Eye (tissue), 1 donor: Measurements from ENCODE around the gene PPP2R5E.
"Not testable (repeated sequence)": the region's sequence is repeated elsewhere in the genome, so short reads cannot be mapped to it uniquely, and the experiment has no call there.

ENCODE experiments used
- DNase-seq: peaks from one replicate; pipeline ENCODE4 v3.0.0-alpha.2; 2015

PPP2R5E gene

DNA sequence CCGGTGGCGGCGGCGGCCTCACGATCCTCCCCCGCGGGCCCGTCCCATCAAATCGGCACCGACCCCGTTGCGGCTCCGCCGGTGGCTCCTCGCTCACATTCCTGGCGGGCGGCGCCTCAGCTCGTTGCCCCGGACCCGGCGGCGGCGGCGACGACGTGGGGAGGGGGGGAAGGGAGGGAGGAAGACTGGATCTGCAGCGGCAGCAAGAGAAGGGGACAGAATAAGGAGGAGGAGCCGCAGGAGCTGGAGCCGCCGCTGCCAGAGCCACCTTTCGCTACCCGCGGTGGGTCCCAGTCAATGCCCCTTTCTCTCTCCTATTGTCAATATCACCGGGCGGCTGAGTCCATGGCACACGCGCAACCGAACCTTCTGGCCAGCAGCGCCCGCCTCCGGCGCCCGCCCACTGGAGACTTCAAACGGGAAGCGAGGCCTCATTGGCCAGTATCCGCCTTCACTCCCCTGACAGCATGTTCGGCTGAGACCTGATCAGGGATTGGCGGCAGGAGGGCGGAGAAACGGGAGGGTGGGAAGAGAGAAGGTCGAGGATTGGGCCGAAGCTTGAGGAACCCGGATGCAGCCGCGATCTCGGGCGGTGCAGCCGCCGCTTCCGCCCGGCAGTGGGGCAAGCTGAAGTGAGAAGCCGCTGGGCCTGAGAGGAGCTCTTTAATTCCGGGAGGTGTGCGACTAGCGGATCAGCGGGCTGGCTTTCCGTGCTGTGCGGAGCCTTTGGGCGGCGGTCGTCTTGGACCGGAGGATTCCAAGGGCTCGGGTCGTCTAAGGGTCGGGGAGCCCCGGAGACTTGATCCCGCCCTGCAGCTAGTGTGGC lies at the start of gene PPP2R5E:
Gene PPP2R5E (minus strand): TSS at position 378 of the 826 bp plus-strand sequence. CDS start 3,692 bp downstream, outside the sequence.
- peak; percentile 99 for DNase-seq

DNA sequence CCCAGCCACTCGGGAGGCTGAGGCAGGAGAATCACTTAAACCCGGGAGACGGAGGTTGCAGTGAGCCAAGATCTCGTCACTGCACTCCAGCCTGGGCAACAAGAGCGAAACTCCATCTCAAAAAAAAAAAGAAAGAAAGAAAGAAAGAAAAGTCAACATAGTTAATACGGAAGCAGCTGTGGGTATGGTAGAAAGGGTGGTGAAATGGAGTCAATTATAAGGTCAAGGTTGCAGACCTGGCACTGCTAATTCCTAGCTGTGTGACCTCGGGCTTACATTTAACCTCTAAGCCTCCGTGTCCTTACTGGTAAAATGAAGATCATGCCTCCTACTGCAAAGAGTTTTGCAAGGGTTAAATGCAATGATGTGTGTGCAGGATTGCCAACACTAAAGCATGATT lies 39.9 kb upstream of the PPP2R5E start:
- DNase-seq: not testable (repeated sequence)

DNA sequence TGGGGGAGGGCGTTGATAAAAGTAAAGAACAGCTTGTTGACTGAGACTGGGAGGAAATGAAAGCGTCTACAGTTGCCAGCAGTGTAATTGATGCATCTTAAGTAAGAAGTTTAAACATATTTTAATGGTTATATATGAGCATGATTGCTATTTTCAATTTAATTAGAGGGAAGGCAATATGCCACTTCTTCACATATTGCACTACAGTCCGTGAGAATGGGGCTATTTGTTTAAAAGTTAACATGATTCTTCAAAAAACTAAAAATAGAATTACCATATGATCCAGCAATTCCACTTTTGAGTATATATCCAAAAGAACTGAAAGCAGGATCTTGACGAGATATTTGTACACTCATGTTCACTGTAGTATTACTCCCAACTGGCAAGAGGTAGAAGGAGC lies 38.3 kb upstream of the PPP2R5E start:
- DNase-seq: no peak

DNA sequence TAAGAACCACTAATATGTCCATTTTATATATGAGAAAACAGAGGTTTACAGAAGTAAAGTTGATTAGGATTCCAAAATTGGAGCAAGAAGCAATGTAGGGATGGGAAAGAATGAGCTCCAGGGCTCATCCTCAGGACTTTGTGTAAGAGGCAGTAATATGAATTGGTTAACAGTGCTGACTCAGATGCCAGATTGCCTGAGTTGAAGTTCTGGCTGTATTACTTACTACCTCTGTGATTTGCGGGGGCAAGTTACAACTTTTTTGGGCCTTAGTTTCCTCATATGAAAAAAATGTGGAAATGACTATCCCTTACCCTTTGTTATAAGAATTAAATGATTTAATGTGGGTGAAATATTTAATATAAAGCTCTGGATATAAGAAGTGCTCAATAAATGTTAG lies 35.1 kb upstream of the PPP2R5E start:
- DNase-seq: no peak

DNA sequence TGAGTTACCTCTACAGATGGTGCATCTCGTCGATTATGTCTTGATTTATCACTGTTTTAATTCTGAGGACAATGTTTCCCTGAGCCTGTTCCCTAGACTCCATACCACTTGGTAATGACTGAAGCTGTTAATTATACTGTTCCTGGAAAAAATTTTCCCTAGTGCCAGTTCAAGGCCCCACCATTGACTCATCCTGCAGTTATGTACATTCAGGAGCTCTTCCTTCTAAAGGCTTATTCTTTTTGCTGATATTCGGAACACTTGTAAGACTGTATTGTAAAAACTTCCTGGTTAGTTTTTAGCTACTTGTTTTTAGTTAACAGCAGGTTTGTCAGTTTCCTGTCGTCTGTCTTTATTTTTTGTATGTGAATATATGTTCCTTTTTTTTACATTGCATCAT lies 30.4 kb upstream of the PPP2R5E start:
- DNase-seq: no peak

DNA sequence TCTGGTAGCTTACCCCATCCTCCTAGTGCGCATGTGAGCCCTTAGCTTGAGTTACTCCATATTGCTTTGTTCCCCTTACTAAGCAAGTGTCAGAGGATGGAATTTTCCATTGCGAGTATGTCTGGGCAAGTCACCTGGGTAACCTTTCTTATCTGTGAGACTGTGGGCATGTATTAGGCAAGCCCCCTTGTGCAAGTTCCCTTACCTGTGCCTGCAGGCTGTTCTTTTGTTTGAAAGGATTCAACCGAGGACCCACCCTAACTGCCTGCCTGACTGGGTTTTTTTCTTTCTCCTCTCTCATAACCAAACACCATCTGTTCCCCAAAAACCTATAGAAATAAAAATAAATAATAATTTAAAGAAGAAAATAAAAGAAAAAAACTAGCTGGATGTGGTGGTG lies 22.3 kb upstream of the PPP2R5E start:
- DNase-seq: no peak

DNA sequence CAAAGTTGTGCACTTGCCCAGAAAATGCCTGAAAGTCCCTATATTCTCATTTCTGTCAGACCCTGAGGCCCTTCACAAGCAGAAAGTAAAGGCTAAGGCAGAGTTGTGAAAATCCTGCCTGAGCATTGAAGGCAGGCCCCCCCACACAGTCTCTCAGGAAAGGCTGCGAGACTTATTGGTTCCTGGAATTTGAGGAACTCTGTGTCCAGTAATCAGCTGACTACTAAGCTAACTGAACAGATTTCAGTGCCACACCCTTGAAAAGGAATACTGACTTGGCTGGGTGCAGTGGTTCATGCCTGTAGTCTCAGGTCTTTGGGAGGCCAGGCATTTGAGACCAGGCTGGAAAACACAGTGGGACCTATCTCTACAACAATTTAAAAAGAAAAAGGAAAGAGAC lies 21.1 kb upstream of the PPP2R5E start:
- DNase-seq: no peak

DNA sequence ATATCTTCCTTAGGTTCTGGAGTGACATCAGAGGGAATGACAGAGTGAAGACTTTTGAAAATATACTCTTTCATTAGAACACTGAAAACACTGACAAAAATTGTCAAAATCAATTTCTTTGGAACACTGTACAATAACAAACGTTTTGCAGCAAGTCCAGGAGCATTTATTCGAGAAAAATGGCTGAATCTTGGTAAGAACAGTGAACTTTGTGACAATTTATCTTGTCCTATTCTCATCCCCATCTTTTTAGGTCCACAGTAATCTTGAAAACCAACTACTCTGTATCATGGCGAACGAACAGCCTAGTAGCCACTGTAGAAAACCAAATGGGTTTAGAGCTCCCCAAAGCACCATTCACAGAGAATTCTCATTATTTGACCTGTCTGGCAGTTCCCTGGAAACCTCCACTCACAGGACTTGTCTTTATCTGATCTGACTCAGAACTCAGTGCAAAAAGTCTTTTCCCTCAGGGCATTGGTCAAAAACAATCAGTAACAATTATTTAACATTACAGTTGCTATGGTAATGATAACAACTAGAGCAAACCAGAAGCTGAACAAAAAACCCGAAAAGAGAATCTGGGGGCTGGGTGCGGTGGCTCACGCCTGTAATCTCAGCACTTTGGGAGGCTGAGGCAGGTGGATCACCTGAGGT lies 20.3 kb upstream of the PPP2R5E start:
- DNase-seq: no peak

DNA sequence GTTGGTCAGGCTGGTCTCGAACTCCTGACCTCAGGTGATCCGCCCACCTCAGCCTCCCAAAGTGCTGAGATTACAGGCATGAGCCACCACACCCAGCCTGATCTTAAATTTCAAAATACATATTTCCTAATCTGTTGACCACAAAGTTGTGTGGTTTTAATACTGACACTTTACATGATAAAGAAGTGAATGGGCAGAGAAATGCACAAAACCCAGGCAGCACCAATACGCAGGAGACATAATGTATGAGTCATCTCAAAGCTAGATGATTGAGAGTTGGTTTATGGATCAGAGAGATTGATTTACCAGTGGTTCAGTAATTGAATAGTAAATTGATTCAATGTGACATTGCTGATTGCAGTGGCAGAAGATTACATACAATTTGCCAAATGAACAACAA lies 19.2 kb upstream of the PPP2R5E start:
- DNase-seq: no peak

DNA sequence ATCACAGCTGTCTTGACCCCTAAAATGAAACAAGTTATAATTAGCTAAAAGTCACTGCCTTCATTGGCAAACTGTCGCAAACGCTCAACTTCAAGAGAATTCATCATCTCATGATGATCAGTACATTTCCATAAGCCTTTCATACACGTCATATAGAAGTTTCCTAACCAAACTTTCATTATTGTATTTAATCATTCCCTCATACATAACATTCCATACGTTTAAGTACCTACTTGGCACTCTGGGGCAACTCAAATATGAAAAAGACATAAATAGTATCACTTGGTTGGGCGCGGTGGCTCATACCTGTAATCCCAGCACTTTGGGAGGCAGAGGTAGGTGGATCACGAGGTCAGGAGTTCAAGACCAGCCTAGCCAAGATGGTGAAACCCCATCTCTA lies 12.4 kb upstream of the PPP2R5E start:
- DNase-seq: no peak

DNA sequence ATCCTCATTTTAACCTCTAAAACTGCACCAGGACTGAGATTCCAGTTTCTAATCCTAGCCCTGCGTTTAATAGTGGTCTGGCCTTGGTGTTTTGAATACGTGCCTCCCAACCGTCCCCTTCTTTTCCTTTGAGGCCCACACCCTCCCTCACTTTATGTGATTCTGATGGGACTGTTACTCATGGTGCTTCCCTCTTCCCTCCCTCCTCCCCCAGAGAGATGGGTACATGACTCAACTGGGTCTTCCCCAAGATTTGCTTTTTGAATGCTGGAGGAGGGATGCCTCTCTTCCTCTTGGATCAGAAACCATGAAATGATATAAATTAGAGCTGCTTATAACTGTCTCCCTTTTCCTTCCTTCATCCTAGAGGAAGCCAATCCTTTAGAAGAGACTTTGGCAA lies 8.2 kb upstream of the PPP2R5E start:
- no peak for DNase-seq

DNA sequence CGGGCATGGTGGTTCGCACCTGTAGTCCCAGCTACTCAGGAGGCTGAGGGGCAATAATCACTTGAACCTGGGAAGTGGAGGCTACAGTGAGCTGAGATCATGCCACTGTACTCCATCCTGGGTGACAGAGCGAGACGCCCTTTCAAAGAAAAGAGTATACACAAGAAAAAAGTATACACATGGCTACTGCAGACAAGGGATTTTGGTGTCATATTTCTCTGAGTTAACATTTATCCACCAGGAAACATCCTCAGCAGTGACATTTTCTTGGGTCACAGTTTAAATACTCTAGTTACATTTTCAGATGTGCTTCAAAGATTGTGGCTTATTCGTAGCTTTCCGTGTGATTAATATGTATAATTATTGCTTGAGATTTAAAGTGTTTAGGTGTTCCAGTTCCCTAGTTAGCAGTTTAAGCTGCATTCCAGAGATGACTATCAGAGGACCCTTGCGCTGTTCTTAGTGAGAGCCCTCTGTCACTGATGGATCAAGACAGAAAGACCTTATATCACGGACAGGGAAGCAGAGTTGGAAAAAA lies 4.7 kb upstream of the PPP2R5E start:
- no peak for DNase-seq

DNA sequence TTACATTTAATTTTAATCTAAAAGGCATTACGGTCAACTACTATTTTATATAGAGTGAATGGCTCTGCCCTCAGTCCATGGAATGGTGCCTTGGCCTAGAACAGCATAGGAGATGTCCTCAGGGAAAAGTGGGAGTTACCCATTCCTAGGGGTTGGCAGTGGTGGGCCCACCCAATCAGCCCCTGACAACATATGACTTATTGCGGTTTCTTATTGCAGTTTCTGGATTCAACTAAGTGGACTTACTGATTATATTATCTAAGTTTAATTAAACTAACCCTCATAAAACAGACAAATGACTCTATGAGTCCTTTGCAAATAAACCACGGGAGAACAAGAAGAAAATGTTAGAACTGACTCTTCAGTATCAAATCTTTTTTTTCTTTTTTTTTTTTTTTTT lies 2.3 kb upstream of the PPP2R5E start:
- DNase-seq: no peak

DNA sequence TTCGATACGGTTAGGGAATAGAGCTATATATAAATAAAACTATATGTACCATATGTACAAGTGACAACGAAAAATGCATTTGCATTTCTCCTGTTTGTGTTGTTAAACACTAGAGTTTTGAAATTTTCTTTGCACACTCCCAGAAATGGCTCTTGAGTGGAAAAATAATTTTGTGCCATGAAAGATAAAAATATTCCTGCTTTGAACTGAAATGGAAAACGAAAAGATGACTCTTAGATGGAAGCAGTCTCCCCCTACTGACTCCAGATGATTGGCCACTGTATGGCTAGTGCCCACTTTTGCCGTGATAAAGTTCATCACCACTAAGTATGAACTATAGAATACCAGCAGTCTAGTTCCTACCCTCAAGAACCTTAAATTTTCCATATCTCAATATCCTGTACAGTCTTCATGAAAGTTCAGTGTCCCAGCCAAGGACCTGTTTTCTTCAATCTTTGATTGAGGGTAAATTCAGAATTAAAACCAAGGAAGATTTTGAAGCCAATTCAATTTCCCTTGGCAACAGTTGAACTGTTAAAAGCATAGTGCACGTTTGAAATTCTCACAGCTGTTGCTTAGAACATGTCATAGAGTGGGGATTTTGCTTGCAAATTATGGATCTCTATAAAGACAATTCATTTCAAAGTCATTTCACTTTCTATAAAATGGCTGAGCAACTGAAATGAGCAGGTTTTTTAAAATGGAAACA lies 1.6 kb upstream of the PPP2R5E start:
- no peak for DNase-seq

DNA sequence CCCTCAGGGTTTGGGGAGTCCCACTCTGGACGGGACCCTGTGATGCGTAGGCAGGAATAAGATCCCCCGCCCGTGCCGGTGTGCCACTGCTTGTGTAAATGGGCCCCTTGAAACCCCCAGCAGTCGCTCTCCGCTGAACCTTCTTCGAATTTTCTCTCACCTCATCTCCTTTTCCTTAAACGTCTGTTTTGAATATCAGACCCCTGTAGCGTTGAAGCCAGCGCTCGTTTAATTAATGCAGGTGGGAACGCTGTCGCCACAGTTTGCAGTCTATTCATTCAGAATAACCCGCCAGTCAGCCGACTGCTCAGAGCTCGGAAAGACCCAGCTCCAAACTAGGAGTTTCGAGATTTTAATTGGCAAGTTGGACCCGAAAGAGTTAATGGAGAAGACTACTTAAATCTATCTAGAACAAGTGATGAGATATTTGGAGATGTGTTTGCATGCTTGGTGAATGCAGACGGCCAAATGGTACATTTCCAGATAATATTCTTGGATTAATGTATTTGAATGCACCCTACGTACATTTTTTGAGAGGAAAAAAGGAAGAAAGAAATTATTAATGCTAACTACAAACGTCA lies 739 bp upstream of the PPP2R5E start:
- no peak for DNase-seq

DNA sequence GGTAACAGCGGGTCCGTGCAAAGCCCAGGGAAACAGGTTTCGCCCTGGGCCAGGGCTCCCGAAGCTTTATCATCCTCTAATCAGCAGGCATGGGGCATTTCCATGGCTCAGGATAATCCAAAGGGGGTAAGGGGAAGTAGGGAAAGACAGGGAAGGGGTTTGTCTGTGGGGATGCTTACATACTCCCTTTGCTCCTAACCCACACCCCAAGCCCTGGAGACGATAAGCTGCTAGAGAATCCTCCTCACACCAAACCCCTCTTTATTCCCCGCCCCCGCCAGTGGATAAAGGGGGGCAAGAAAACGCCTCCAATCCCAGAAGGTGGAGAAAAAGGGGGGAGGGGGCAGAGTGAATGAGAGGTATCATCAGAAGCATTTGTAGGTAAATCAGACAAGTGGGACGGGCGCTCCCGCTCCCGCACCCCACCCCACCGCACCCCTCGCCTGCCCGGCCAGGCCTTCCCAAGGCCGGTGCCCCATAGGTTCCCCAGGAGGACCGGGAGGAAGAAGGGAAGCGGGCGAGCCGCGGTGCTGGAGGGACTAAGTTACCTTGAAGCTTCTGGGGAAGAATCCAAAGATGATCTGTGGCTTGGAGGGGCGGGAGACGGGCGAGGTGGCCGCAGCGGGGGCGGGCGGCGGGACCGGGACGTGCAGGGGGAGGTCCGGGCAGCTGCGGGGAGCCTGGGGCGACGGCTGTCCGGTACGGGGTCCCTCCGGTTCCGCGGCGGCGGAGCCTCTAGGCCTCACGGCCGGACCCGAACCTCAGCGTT lies 762 bp downstream of the PPP2R5E start:
- peak; percentile 74 for DNase-seq

DNA sequence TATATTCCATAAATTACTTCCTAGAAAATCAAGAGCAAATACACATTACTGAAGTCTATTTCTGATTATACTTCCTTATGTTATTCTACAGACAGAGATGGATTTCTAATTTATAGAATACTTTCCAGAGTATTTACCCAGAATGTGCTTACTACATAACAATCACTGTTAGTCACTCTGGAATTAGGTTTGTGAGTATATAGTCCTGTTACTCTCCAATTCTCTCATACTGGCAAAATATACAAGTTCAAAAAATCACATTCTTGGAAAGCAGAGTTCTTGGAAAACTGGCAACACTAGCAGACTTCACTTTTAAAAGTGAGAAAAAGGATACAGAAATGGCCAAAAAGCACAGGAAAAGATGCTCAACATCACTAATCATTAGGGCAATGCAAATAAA lies 7.3 kb downstream of the PPP2R5E start:
- DNase-seq: no peak

DNA sequence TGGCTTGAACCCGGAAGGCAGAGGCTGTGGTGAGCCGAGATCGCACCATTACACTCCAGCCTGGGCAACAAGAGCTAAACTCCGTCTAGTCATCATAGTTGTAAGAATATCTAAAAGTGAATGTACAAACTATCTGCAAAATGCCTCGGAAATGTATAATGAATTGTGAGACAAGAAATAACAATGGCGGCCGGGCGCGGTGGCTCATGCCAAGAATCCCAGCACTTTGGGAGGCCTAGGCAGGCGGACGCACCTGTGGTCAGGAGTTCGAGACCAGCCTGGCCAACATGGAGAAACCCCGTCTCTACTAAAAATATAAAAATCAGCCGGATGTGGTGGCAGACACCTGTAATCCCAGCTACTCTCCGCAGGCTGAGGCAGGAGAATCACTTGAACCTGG lies 9.7 kb downstream of the PPP2R5E start:
- DNase-seq: no peak

DNA sequence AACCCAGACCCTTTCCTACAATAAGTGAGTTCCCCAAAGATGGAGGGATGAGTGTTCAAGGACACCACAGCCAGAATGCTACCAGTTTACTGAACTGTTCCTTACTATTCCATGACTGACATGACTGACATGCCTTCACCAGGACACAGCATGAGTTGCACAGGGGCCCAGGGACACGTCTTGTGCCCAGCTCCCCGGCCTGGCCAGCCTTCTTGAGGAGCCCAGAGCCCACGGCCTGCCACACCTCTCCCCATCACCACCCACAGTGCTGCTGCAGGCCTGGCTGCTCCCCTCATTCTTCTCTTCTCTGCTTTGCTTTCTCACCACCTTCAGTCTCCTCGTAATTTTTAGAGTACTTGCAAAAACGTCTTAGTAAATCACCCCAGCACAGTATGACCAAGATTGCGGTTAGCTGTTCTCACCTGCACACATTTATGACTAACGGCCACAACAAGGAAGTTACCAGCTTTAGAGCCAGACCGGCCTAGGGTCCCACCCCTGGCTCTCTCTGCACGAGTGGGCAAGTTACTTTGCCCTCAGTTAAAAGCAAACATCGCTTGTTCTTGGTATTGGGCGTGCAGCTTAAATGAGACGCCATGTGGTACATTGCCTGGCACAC lies 18.5 kb downstream of the PPP2R5E start:
- no peak for DNase-seq

DNA sequence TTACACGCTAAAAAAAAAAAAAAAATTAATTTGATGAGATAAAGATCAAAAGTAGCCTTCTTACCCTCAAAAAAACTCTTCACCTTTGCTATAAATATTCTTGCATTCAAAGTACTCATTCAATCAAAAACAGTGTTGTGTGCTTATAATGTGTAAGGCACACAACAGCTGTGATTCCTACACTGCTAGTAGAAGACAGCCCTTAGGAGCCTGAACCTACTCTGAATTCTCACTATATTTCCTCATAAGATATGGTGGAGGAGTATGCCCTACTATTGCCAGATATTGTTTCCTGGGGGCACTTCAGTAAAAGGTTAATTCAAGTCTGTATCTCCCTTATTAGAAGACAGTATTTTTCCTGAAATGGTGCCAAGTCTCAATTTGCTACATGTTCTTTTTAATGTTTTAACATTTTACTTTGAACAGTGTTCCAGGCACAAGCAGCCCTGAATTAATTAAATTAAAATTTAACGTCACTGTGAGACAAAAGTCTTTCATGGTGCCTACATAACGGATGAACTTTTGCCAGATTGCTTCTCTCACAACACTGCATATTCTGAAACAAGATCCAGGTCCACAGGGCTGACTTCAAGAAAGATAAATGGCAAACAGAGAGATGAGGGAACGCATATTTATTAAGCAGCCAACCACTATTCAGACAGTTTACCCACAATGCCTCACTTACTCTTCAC lies 19.3 kb downstream of the PPP2R5E start:
- no peak for DNase-seq

DNA sequence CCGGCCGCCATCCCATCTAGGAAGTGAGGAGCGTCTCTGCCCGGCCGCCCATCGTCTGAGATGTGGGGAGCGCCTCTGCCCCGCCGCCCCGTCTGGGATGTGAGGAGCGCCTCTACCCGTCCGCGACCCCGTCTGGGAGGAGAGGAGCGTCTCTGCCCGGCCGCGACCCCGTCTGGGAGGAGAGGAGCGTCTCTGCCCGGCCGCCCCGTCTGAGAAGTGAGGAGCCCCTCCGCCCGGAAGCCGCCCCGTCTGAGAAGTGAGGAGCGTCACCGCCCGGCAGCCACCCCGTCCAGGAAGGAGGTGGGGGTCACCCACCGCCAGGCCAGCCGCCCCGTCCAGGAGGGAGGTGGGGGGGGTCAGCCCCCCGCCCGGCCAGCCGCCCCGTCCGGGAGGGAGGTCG lies 20.7 kb downstream of the PPP2R5E start:
- not testable (repeated sequence) for DNase-seq
